ENCODE data around the gene ATOX1.
"Not testable (repeated sequence)": the region's sequence is repeated elsewhere in the genome, so short reads cannot be mapped to it uniquely, and the experiment has no call there.

The ATOX1 gene

DNA sequence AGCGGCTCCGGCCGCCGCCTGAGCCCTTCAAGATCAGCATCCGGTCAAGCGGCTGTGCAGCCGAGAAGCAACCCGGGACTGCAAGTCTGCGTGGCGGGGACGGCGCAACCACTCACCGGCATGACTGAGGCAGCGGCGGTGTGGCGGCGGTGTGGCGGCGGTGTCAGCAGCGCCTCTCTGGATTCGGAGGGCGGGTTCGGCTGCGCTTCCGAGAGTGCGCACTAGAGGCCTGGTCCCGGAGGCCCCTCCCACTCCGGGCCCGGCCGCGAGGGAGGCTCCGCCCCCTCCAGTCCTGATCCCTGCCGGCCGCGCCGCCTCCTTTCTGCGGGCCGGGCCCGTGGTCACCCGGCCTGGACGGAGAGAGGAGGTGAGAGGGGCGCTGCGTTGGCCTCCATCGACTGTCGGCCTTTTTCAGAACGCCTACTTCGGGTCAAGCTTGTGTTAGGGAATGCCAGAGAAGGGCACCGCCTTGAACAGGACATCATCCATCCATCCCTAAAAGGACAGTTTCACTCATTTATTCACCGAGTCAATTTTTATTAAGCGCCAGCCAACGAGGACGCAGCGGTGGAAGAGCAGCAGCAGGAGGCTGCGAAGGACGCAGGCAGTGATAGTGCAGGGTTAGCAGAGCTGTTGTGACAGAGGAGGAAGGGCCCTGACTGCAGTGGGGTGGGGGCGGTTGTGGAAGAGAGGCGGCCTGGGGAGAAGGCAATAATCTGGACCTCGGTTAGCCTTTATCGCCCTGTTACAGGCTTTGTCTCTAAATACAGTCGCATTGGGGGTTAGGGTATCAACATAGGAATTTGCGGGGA lies at the start of gene ATOX1:
TSS of gene ATOX1 (minus strand) at position 202 of the 812 bp plus-strand sequence. CDS start at position 122, 80 bp downstream.
- DNase-seq: peak; percentile 91 to 92

GRCh38 chr5:151805414-151806223 lies 47.2 kb upstream of the ATOX1 start:
- no peak for DNase-seq

- no peak for DNase-seq
Measured at GRCh38 chr5:151800532-151800931, 42.1 kb upstream of the ATOX1 start.

- DNase-seq: no peak
Measured at GRCh38 chr5:151799407-151799806, 41.0 kb upstream of the ATOX1 start.

- DNase-seq: no peak
Measured at GRCh38 chr5:151798674-151799073, 40.2 kb upstream of the ATOX1 start.

DNA sequence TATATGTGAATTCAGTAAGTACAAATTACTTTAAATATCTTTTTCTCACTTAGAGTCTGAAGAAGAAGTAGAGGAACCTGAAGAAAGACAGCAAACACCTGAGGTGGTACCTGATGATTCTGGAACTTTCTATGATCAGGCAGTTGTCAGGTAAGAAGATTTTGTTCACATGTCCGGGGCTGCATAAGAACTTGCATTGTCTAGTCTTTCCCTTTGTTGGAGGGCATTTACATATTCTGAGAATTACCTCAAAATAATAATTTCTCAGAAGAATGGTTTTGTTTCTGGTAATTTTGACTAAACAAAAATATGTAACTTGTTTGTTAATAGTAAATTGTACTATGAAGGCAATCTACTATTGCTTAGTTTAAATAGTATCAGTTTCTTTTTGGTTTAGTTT lies 37.0 kb upstream of the ATOX1 start:
- DNase-seq: no peak

- no peak for DNase-seq
Measured at GRCh38 chr5:151793358-151793757, 34.9 kb upstream of the ATOX1 start.

DNA sequence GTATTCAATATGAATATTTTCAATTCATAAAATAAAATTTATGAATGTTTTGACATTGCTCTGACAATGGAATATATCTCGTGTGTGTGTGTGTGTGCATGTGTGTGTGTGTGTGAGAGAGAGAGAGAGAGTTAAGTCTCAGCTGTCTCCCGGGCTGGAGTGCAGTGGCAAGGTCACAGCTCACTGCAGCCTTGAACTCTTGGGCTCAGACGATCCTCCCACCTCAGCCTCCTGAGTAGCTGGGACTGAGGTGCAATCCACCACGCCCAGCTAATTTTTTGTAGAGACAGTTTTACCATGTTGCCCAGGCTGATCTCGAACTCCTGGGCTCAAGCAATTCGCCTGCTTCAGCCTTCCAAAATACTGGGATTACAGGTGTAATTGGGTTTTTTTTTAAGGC lies 29.4 kb upstream of the ATOX1 start:
- DNase-seq: no peak

- DNase-seq: no peak
Measured at GRCh38 chr5:151786468-151786867, 28.0 kb upstream of the ATOX1 start.

DNA sequence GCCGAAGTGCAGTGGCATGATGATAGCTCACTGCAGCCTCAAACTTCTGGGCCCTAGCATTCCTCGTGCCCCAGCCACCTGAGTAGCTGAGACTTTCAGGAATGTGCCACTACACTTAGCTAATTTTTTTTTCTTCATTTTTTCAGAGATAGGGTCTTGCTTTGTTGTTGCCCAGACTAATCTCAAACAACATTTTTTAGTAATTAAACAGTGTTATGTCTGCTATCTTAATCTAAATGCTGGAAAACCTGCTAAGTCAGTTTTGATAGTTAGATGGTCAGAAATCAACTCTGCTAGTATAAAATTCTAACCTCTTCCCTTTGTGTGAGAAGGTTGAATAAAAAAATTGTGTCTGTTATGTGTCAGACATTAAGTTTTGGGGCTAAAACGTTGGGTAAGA lies 25.7 kb upstream of the ATOX1 start:
- DNase-seq: no peak

DNA sequence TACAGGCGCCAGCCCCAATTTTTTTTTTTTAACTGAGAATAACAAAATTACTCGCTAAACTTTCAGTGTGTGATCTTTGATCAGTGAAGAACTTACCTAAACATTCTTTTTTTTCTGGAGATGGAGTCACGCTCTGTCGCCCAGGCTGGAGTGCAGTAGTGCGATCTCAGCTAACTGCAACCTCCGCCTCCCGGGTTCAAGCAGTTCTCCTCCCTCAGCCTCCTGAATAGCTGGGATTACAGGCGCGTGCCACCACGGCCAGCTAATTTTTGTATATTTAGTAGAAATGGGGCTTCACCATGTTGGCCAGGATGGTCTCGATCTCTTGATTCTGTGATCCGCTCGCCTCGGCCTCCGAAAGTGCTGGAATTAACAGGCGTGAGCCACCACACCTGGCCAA lies 25.2 kb upstream of the ATOX1 start:
- not testable (repeated sequence) for DNase-seq

DNA sequence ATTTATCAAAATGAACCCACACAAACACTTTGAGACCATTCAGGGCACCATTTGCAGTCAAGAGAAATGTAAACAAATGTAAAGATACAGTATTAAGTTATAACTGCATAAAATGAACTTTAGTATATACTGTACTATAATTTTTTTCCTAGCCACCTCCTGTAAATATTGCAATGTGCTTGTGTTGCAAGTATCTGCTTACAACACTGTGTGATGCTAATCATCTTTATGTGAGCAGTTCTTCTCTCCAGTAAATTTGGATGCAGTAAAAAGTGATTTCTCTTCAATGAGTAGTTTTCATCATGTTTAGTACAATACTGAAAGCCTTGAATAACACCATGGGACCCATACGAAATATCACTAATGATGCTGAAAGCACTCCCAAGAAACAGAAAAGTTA lies 22.8 kb upstream of the ATOX1 start:
- no peak for DNase-seq

GRCh38 chr5:151780348-151780747 lies 21.9 kb upstream of the ATOX1 start:
- DNase-seq: no peak

DNA sequence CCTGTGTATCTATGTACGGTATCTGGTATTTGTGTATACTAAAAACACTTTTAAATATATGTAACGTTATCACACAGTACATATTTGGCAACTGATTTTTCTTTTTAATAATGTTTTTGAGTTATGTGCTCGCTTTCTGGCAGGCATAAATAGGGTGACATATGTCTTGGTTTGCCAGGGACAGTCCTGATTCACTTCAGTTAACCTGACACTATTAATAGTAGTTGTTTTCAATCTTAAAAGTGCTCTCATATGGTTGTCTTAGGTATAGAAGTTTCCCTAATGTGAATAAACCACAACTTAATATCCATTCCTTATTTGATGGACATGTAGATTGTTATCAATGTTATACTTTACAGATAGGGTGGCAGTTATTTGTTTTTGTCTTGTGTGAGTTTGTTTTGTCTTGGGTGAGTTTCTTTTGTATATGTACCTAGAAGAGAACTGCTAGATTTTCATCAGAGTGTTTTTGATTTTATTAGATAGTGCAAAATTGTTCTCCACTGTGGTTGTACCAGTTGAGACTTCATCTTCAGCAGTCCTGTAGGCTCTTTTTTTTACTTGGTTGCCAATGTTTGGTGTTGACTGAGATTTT lies 21.2 kb upstream of the ATOX1 start:
- no peak for DNase-seq

DNA sequence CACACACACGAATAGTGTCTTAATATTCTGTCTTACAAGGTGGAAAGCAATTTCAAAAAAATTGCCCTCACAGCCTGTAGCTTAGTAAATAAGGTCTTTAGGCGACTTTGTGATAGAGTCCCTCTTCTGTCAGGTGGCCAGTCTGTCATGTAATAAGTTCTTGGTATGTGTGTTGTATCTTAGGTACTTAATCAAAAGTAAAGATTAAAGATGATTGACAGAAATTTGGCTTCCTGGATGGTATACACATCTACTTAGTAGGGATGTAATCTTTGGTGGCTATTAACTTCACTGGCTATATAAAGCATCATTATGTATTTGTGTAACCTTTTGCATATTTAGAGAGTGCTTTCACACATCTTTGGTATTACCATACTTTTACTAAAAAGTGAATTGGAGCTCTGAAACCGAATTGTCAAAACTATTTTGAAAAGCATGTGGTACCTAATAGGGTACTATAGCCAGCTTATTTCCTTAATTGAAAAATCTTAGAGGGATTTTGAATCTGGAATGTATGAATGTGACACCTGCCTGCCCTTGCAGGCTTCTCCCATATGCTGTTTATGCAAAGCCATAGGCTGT lies 16.7 kb upstream of the ATOX1 start:
- no peak for DNase-seq

- no peak for DNase-seq
Measured at GRCh38 chr5:151773951-151774350, 15.5 kb upstream of the ATOX1 start.

DNA sequence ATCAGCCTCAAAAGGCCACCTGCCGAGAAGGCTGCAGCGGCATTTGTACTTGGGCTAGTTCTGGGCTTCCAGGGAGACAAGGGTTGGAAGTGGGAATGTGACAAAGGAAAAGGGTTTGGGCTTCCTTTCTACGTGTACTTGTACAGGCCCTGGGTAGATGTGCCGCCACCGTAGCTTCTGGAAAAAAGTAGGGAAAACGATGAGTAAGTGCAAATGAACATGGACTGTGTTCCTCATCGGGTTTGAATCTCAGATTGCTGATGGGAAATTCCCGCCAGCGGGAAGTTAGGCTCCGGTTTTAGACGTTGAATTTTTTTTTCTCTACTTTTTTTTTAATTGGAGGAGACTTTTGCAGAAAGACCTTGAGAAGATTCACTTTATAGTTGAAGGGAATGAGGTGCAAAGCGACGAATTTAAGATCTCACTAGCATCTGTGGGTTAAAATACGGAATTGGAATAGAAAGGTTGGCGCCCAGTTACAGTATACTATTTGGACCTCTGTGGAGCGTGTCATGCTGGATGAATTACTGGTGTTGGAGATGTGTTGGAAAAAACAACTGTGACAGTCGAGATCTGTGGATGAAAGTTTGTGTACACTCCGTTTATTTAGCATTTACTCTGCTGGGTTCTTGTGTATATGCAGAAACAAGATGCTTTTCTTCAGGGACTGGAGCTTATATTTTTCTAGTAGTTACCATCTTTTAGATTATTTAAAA lies 14.6 kb upstream of the ATOX1 start:
- no peak for DNase-seq

- DNase-seq: peak; percentile 47 to 52
Measured at GRCh38 chr5:151772029-151772845, 13.8 kb upstream of the ATOX1 start.

DNA sequence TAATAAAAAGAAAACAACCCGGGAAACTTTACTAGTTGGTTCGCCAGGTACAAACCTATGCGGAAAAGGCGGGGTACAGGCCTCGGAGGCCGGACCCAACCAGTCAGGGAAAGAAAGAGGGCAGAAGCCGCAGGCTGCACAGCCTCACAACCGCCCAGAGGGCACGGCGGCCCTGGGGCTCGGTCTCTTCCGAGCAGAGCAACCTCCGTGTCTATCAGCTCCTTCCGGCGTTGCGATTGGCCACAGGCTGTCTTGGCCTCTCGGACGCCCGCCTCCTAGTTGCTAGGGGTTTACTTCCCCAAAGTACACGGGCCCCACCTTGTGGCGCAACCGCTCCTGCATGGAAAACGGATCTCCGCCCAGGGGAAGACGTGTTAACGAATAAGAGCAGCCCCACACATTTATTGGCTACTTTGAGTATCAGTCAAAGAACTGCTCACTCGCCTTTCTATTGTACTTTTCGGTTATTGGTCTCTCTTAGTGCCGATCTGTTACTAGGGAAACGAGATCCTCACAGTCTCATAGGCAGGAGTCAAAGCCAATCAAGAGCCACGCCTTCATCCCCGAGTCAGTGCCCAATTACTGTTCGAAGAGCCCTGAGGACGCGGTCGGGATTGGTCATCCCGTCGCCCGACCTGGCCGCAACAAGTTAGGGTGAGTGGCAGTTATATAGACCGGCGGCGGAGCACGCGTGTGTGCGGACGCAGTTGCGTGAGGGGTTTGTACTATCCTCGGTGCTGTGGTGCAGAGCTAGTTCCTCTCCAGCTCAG lies 13.0 kb upstream of the ATOX1 start, which contains the start of gene G3BP1:
TSS of gene G3BP1 (plus strand) at position 696 of the 770 bp plus-strand sequence. CDS start 14,667 bp downstream, outside the sequence.
- DNase-seq: peak; percentile 98 to 99

GRCh38 chr5:151770383-151771258 lies 12.2 kb upstream of the ATOX1 start:
- DNase-seq: peak in 1 of 2 experiments; percentile 55

All from activated CD4-positive, alpha-beta T cell treated with anti-CD3 and anti-CD28 coated beads, Interleukin-2, amount 50 U/mL, for 48 hours (primary cell).